ENCODE measurements around the gene MRNIP. TPM values are rescaled to one million over a fixed set of nuclear protein-coding genes. Genes with fewer than 3 reads are reported as not detected.
"Not testable (repeated sequence)": the region's sequence is repeated elsewhere in the genome, so short reads cannot be mapped to it uniquely, and the experiment has no call there.

The MRNIP gene
- total RNA-seq, 1 donor from 2014 or later = 25.7 TPM

DNA sequence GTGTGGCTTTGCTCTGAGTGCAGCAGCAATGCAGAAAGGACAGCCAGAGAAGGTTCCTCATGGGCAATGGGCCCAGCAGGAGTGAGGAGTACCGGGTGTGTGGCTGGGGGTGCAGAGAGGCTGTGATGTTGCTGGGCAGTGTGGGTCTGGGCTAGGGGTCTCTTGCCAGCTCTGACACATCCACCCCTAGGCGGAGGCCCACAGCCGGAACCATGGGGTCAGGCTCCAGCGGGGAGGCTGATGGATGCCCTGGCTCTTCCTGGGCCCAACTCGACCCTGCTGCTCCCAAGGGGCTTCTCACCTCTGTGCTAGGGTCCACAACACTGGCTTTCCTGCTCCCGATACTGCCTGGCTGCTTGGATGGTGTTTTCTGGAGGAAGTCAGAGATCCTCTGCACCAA lies 29.2 kb upstream of the MRNIP start:
- DNase-seq = no peak

DNA sequence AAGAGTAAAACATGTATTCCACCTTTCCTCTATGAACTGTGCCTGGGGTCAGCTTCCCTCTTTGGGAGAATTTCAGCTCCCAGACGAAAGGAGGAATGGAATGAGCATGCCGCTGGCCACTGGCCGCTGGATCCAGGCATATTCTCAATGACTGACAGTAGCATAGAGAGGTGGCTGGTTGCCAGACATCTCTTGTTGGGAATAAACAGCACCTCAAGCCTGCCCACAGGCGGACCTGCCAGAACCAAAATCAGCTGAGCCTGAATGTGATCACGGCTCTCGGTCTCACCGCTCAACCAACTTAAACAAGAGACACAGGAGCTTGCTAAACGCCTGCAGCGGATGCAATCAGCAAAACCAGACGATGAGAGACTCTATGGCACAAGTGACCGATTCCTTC lies 28.5 kb upstream of the MRNIP start:
- DNase-seq = no peak

DNA sequence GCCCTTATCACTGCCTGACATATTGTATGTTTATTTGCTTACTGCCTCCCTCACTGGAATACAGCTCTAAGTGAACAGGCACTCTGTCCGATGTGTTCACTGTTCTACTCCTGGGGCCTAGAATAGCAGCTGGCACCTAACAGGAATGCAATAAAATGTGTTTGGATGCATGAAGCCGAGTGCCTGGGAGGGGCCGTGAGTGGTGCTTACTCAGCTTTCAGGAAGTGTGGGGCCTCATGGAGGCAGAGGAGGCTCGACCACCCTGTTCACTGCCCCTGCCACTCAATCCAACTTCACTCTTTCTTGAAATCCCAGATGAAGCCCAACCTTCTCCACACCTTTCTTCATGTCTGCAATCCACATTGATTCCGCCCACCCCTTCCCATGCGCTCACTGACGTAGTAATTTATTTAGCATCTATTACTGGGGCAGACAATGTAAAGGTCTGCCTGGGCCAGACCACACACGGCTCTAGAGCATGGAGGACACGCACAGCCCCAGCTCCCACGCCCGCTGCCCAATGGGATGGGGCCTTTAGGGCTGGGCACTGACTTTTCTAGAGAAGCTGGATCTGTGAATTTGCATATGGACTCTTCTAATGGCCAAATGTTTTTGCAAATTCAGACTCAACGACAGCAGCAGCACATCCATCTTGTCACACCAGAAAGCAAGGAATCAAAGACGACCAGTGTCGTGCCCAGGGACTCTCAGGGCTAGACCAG lies 27.7 kb upstream of the MRNIP start:
- no peak for DNase-seq

DNA sequence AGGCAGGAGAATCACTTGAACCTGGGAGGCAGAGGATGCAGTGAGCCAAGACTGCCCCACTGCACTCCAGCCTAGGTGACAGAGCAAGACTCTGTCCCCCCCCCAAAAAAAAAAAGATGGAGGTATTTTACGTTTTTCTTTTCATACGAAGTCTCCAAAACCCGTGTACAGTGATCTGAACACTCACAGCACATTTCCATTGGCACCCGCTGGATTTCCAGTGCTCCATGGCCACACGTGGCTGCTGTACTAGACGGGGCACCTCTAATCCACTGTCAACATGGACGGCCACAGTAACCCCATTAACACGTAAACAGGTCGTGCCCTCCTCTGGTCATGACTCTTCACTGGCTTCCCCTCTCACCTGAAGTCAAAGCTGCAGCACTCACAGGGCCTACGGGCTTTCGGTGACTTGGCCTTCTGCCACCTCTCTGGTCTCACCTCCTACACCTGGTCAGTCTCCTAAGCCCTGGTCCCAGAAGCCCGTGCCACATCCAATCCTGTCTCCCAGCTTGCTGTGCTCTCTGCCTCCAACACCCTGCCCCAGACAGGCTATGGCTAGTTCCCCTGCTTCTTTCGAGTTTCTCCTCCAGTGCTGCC lies 27.0 kb upstream of the MRNIP start:
- DNase-seq = no peak

DNA sequence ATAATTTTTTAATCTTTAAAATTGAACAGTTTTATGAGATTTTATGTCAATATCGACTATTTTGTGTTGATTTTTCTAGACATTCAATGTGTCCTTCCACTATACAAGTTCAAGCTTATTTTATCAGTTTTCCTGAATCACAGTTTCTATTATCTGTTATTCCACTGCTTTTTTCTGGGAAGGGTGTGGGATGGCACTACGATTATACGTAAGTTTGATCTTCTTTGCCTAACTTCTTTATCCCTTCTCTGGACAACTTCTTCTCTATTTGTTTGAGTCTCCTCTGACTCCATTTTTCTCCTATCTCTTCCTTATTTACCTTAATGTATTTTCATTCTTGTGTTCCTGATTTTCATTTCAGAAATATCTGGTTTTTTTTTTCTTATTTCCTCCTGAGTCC lies 24.5 kb upstream of the MRNIP start:
- no peak for DNase-seq

DNA sequence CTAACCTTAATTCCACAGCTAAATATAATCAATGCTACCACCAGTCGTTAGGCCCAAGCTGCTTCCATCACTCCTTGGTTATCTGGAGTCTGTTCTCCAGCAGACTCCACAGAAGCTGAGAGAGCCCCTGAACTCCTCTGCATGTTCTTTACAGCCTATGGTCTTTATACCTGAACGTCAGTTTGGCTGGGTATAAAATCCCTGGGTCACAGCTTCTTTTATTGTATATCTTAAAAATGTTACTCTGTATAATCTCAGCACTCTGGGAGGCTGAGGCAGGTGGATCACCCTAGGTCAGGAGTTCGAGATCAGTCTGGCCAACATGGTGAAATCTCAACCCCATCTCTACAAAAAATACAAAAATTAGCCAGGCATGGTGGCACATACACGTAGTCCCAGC lies 23.7 kb upstream of the MRNIP start:
- DNase-seq = no peak

DNA sequence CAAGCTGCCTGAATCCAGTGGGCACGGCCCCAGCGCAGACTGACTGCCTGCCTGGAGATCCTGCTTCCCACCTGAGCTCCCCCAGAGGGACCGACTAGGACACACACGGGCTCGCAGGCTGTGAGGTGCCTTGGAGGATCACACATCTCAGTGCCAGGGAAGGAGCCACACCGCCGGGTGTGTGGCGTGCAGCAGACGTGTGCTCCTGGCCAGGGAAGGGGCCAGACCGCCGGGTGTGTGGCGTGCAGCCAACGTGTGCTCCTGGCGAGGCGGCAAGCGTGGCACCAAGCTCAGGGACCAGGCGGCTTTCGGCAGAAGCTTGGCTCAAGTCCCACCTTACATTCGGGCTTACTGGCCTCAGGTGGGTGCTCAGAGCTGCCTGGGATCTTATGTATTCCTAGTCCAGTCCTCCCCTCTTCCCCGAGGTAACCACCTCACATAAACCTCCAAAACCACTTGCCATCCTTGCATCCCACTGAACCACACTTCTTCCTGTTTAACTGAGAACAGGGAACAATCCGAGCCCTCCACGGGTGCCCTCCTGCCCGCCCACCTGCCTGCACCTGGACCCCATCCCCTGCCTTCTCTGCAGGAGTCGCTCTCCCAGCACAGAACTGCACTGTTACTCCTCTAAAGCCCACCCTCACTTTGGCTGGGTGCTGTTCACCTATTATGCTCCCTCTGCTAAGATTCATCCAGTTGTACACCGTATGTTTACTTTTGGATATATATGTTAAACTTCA lies 22.4 kb upstream of the MRNIP start:
- no peak for DNase-seq

DNA sequence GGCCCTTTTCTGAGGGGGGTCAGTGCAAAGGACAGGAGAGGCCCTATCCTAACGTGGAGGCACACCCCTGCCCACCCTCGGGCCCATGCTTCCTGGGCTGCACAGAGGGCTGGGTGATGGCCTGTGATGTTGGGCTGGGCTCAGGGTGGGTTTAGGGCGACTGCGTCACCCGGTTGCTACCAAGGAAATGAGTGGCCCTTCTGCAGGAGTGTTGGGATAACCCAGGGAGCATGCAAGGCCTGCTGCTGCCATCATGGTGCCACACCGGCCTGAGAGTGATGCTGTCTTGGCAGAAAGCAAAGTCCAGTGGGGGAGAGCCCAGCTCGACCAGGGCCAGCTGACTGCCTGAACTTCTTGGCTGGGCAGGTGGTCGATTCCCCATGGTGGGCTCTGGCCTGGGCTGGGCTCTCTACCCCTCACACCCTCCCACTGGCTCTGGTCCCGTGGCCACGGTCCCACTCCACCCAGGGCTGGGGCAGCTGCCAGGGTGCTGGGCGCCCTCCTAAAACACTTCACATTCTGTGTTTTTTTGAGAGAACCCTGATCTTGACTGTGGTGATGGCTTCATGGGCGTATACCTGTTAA lies 21.5 kb upstream of the MRNIP start:
- DNase-seq = no peak

DNA sequence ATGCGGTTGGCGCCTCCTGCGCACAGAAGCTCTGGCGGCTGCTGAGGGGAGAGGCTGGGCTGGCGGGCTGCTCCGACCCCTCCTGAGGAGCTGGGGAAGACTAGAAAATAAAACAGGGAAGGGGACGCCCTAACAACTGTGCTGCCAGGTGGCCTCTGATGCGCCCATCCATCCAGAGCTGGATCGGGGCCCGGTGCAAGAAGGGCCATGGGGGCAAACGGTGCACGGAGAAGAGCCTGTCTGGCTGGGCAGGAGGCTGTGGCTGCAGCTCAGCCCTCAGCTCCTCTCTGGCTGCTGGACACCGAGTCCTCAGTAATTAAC lies 21.0 kb upstream of the MRNIP start:
- no peak for DNase-seq

DNA sequence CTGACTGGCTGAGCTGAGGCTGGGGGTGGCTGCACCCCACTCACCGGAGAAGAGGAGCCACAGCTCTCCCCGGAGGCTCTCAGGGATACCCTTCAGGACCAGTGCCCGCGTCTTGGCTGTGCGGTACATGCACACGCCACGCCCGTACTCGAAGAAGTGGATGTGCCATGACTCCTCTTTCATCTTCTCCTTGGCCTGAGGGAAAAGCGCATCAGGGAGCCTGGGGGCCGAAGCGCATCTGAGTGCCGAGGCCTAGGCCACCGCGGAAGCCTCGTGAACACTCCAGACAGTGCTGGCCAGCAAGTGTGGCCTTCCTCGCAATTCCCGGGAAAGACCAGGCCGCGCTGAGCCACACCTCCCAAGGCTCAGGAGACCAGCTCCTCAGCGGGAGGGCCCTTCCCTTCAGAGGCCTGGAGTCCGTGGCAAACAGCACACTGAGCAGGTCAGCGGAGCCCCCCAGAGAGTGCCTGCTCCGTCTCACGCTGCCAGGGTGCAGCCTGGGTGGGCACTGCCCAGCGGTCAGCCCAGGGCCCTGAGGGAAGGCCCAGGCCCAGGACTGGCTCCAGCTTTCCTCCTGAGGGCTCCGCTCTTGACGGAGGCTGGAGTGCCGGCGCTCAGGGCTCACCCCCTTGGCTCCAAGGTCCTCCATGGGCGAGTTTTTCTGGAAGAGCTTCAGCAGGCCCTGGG lies 20.5 kb upstream of the MRNIP start:
- DNase-seq = no peak

DNA sequence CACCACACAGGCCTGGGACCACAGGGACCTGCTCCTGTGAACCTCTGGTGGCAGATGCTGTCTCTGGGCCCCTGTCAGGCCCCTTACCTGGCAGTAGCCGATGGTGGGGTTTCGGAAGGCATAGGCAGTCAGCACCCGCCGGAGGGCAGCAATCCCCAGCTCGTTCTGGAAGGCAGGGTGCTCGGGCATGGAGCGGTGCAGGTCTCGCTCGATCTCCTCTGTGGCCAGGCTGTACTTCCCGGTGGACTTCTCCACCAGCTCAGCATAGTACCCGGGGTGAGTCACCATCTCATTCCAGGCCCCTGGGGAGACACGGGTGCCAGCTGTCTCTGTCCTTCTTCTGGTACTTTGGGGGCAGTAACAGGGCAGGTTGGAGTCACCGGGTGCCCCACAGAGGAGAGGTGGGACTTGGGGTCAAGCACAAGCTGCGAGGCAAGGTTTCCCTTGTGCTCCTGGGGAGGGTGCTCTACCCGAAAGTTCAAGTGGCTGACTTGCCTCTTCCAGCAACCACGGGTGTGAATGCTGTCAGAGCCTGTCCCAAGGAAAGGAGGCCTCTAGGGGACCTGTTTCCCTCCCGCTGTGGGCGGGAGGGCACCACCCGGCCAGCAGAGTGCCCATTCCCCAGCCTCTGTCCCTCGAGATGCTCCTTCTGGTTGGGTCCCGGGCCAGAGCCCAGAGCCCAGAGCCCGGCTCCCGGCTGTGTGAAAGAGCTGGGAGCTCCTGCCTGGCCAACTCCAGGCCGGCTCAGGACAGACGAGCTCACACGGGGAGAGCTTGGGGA lies 19.8 kb upstream of the MRNIP start:
- DNase-seq = no peak

DNA sequence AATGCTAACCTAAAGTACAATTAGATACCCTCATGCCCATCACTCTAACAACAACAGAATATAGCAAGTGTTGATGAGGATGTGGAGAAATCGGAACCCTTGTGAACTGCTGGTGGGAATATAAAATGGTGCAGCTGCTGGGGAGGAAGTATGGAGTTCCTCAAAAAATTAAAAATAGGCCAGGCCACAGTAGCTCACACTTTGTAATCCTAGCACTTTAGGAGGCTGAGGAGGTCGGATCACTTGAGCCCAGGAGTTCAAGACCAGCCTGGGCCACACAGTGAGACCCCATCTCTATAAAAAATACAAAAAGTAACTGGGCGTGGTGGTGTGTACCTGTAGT lies 18.0 kb upstream of the MRNIP start:
- no peak for DNase-seq

DNA sequence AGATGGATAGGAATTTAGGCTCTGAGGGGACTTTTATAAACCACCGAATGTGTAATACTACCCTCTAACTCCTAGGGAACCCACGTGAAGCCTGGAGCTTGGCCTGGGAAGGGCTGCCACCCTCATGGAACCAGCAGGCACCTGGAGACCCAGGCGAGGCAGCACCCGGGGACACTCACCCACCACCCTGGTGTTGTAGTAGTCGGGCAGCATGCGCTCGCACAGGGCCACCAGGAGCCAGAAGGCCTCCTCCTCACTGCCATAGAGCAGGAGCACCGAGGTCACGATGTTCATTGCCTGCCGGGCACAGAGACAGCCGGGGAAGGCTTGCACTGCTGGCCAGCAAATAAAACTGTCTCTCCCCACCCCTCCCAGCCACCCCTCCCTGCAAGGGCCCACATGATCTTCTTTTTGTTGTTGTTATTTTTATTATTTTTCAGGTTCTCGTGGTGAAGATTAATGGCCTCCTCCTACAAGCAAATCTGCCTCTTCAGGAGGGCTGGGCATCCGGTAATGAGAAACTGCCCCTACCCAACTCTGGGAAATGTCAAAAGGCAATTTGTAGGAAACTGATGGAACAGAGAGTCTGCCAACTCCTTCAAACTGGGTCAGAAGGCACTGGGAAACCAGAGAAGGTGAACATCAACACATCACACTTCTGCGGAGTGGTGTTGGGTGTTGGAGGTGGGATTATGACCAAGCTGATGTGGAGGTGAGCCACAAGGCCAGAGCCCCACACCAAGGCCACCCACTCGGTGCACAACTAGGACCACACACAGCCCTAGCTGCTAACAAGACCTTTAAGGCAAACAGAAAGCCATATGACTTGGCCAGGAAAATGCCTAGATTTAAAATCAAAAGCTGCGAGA lies 17.4 kb upstream of the MRNIP start:
- no peak for DNase-seq

DNA sequence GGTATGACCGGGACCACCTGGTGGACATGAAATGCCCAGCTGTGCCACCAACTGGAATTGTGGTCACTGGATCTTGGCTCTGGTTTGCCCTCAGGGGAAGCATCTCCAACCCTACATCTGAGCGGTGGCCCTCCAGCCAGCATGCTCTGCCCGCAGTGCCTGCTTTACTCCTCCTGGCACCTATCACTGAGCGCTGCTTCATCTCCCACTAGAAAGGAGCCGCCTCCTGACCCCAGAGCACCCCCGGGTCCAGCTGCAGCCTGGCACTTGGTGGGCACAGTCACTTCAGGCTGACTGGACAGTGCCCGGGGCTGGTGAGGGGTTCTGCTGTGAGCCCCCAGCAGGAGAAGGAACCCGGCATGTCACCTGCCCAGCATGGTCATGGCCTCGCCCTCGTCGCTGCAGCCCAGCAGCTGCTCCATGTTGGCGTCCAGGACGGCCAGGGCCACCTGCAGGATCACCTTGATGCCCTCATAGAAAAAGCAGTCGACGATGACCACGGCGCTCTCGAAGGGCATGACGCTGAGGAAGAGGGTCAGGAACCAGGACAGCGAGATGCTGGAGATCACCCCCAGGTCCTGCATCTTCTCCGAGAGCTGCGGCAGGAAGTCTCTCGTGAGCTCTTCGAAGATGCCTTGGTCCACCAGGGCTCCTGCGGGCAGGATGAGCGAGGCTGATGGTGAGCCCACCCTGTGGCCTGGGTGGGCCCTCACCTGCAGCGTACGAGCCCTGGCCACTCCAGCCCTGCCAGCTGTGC lies 16.1 kb upstream of the MRNIP start:
- DNase-seq = no peak

DNA sequence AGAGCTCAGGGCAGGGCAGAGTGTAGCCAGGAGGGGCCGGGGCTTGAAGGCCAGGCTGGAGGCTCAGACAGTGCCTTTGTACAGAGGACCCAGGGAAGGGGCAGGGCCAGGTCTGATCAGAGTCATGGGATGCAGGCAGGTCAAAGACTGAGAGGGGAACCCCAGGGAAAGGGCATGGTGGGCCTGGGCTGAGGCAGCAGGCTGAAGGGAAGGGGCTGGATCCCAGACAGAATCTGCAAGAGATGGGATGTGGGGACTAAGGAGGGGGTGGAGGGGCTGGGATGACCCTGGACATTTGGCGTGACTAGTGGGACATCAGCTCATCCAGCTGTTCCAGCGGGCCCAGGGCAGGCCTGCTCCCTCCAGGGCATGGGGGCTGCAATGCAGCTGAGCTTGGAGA lies 15.5 kb upstream of the MRNIP start:
- no peak for DNase-seq

DNA sequence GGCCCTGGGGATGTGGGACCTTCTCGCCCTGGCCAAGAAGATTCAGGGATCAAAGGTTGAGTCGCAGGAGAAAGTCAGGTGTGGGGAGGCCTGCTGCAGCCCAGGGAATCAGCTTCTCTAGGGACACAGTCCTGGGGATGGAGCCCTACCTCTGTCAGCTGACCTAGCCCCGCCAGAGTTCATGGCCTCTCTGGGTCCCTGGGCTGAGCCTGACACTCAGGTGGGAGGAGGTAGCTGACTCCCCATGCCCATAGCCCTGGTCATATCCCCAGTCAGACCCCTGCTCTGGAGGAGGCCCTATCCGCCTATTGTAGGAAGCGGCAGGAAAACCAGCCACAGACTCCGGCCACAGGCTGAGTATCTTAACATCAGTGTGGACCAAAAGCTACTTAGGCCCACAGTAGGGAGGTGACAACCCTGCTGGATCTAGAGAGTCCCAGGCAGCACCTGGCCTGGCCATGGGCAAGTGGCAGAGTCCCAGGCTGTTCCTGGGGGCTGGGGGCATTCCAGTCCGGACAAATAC lies 15.0 kb upstream of the MRNIP start:
- no peak for DNase-seq

DNA sequence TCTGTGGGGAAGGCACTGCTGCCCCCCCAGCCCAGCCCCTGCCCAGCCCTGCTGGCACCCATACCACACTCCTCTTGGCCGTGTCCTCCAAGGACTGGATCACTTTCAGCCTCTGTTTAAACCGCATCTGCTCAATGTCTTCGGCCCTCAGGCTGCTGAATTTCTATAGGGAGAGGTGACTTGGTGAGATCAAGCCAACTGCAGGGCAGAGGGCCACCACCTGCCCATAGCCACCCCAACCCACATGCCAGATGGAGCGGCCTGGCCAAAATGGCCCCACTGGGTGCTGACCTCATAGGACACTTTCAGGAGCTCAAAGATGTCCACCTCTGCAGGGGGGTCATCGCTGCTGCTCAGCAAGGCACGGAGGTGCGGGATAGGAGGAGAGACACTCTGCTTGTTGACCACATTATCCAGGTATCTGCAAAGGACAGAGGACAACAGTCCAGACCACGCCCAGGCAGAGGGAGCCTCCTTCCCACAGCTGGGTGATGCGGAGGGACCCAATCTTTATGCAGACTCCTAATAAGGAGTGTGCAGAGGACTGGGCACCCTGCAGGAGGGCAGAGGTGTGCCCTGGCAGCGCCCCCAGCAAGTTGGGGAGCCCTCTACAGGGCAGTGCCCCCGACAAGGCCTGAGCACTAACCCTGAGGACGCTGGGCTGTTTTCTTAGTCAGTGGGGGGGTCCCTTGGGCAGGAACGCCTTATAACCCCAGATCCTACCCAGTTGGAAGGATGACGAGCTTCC lies 14.4 kb upstream of the MRNIP start:
- DNase-seq = no peak

DNA sequence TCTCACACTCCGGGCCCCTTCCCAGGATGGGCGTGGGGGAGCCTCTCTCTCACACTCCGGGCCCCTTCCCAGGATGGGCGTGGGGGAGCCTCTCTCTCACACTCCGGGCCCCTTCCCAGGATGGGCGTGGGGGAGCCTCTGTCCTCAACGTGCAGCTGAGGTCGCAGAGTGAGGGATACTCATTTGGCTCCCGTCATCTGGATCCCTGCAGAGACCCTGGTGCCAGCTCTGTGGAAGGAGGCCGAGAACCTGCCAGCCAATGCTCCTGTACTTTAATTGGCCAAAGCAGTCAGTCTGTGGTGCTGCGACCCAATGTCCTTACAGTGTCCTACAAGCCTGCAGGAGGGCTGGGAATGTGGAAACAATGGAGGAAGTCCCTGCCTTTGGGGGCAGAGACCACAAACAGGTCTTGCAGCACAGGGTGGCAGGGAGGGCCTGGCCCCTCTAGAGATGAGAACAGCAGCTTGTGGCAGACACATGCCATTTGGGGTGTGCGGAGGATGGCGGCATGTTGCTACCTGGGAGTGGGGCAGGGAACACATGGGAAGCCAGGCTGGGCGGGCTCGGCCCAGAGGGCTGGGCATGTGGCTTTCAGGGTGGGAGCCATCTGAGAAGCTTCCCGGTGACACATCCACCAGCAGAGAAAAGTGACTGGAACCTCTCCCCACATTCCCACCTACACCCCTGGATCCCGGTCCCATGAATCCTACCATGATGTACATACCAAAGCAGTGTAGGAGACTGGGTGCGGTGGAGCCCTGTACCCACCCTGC lies 13.6 kb upstream of the MRNIP start:
- DNase-seq = no peak

DNA sequence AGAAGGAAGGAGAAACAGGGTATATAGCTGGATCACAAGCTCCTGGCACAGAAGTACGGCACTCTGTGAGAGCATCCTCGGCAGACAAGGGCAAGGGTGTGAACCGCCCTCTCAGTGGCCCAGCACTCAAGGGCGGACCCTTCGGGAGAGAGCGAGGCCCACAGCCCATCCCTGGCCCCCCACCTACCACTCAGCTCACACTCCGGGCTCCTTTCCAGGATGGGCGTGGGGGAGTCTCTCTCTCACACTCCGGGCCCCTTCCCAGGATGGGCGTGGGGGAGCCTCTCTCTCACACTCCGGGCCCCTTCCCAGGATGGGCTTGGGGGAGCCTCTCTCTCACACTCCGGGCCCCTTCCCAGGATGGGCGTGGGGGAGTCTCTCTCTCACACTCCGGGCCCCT lies 12.9 kb upstream of the MRNIP start:
- DNase-seq = not testable (repeated sequence)

Data from skin of body (tissue), 2 donors.